ENCODE measurements around the gene HSPE1.
"Not testable (repeated sequence)": the region's sequence is repeated elsewhere in the genome, so short reads cannot be mapped to it uniquely, and the experiment has no call there.

The HSPE1 gene

DNA sequence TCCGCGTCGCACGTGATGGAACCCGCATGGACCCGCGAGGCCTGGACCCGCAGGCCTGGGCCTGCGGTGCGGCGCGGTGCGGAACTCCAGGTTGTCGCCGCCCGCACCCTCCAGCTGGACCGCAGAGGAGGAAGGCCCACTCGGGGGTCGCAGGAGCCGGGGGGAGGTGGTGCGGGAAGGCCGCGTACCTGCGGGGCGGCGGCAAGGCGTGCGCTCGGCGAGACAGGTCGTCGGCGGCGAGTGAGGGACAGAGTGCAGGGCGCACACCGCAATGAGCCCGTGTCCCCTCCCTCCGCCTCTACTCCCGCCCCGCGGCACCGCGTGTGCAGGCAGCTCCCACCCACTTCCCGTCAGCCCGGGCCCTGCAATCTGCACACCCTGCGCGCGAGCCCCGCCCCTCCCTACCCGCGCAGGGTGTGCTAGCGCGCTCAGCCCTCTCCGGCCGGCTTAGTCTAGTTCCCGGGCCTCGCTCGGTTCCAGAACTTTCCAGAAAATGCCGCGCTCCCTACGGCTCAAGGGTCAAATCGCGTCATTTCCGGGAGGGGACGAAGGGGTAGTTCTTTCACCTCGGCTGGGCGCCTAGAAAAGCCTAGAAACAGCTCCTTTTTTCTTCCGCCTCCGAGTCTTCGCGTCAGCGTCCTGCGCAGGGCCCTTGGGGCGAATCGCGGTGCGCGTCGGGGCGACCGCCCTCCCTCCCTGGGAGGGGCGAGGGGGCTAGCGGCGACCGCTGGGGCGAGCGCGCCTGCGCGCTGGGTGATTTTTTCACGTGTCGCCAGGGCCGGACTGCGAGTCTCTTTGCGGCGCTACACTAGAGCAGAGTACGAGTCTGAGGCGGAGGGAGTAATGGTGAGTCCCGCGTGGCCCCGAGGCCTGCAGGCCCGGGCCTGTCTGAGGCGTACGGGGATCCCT lies at the start of gene HSPE1, which contains the start of gene HSPD1:
Gene HSPE1, plus strand, starts transcription at position 786 of the 909 bp plus-strand sequence. Its CDS starts 58 bp downstream, at position 844.
Gene HSPD1, minus strand, starts transcription at position 247 of the 909 bp plus-strand sequence. CDS start 992 bp downstream, outside the sequence.
- peak; percentile 97 to 99 for DNase-seq

DNA sequence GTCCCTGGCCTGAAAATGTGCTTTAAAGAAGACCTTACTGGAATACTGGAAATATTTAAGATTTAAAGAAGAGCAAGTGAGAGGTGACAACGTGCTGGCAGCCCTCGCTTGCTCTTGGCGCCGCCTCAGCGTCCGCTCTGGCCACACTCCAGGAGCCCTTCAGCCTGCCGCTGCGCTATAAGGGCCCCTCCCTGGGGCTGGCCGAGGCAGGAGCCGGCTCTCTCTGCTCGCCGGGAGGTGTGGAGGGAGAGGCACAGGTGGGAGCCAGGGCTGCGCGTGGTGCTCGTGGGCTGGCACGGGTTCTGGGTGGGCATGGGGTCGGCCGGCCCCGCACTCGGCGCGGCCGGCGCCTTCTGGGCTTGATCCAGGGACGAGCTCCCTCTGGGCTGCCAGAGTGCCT lies 49.7 kb upstream of the HSPE1 start:
- no peak for DNase-seq

GRCh38 chr2:197450935-197451358 lies 49.2 kb upstream of the HSPE1 start:
- DNase-seq, result not testable (repeated sequence)

GRCh38 chr2:197452754-197453122 lies 47.4 kb upstream of the HSPE1 start:
- DNase-seq, result no peak

DNA sequence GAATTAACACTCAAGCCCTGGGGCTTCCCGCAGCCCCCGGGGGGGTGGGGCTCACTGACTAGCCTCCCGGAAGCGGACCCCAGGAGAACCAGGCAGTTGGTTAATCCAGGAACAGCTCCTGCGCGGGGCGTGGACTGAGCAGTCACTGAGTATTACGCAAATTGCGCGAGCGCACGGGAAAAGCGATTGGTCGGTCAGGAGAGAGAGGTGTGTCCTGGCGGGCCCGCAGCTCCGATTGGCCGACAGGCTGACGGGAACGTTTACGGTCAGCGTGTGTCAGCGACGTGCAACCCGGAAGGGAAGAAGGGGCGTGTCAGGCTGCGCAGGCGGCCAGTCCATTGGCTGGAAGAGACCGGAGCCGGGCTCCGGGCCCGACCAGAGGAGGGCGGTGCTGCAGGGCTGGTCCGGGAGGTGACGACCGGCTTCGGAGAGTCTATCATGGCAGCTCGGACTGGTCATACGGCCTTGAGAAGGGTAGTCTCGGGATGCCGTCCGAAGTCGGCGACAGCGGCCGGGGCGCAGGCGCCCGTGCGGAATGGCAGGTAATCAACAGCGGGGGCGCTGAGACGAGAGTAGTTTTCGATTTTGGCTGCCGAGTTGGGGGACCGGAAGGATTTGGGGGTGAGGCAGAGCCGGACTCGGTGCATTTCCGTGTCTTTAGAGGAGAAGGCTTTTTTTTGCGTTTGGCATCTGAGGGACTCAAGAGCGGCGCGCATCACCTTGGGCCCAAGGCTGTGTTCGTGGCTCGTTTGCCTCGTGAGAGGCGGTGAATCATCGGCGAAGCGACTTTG lies 46.9 kb upstream of the HSPE1 start, which contains the start of gene COQ10B:
Gene COQ10B, plus strand, starts transcription at position 430 of the 791 bp plus-strand sequence. Its CDS starts 9 bp downstream, at position 439.
- DNase-seq, result peak; percentile 97 to 98

GRCh38 chr2:197453914-197454398 lies 46.2 kb upstream of the HSPE1 start:
- no peak for DNase-seq

DNA sequence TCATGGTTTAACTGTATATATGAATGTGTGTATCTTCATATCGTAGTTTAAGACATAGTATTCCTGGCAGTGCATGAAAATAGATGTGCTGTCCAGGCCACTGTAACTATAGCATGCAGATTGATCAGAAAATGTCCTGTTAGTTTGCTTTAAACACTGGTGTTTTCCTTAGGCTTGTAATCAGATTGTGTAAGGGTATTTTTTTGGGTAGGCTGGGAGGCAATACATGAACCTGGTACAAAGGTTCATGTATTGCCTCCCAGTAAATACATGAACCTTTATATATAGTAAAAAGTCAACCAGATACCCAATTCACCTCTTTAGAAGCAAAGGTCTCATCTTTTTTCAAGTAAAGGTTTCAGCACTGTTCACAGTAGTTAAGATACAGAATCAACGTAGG lies 45.3 kb upstream of the HSPE1 start:
- no peak for DNase-seq

- DNase-seq, result no peak
These were observed 44.8 kb upstream of the HSPE1 start for GRCh38 chr2:197455428-197455827.

- DNase-seq, result no peak
These were observed 39.5 kb upstream of the HSPE1 start for GRCh38 chr2:197460649-197461048.

DNA sequence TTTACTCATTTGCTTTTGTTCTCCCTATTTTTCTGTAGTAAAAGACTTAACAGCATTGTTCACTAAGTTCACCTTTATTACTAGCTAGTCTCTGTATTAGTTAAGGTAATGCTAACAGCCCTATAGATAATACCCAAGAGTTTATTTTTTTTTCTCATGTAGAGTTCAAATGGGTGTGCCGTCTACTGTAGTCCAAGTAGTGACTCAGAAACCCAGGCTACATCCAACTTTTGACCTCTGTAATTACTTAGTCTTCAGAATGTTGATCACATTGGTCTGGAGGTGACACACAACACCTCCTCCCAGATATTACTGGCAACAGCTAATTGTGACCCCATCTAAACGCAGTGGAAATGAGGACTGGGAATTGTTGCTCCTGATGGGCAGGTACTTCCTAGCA lies 39.1 kb upstream of the HSPE1 start:
- no peak for DNase-seq

DNA sequence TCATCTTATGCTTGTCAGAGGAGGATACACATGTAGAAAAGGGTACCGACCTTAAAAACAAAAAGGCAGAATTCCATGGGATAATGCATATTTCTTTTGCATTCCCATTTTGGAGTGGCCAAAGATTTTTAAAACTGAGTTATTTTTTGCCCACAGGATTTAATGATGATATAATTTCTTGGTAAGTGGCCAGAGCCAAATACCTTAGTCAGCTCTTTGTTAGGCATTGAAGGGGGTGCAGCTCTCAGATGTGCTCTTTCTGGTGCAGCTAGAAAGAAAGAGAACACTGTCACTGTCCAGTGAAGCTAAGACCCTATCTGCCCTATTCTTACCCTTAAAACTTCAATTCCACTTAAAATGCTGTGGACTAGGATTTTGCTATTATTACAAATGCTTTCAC lies 36.0 kb upstream of the HSPE1 start:
- DNase-seq, result no peak

- DNase-seq, result no peak
These were observed 28.0 kb upstream of the HSPE1 start for GRCh38 chr2:197472166-197472565.

DNA sequence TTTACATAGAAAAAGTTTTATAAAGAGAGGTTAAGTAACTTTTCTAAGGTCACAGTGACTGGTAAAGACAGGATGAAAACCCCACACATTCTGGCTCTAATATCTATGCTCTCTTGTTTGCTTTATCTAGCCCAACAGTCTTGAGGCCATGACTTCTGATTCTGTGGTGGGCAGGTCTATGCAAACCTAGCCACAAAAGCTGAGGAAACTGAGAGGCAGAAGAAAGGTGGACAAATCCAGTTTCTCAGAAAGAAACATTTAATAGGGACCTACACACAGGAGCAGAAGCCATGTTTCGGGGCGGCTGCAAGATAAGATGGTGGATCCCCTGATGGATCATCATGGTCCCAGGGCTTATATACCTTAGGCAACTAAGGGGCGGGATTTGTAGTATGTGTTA lies 22.4 kb upstream of the HSPE1 start:
- DNase-seq, result no peak

DNA sequence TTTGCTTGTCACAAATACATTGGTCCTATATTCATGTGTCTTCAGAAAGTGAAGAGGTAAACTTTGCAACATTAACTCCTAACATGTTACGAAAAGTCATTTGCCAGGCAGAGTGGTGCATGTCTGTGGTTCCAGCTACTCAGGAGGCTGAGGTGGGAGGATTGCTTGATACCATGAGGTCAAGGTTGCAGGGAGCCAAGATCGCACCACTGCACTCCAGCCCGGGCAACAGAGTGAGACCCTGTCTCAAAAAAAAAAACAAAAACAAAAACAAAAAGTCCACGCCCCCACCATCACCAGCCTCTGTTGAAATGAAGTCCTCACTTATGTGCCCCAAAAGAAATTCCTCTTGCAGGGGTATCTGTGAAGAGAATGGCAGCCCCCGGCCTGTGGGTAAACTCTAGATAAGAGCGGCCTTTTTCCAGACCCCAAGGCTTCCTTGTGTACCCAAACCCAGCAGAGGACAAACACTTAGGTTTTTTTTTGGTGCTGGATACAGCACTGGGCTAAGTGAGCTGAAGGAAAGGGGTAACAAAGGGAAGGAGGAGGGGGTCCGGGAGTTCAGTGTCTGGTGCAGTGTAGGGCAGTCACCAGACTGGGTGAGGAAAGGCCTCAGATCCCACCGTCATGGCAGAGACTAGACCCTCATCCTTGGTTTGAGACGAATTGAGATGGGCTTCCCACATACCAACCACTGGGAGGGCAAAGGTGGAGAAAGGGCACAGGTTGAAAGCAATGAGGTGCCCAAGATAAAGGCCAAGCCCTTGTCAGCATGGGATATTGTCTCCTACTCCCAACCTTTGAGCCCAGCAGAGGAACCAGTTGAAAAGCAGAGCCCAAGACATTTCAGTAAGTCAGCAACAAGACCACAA lies 19.8 kb upstream of the HSPE1 start:
- DNase-seq, result no peak

GRCh38 chr2:197484248-197484647 lies 15.9 kb upstream of the HSPE1 start:
- DNase-seq, result not testable (repeated sequence)

DNA sequence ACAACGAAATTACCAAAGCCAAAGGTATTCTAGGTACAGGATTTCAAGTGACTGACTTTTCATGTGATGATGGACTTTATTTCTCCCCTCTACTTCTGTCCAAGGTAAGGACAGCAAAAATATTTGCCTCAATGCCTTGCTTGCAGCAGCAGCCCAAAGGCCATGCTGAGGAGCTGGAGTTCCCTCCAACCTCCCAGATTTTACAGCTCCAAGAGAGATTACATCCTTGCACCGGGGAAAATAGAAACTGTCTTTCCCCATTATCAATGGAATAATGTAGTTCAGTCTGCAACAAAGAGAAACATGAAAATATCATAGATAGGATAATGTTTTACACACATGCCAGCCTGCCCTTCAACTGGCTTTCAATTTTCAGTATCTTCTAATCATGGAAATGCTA lies 14.0 kb upstream of the HSPE1 start:
- DNase-seq, result no peak

DNA sequence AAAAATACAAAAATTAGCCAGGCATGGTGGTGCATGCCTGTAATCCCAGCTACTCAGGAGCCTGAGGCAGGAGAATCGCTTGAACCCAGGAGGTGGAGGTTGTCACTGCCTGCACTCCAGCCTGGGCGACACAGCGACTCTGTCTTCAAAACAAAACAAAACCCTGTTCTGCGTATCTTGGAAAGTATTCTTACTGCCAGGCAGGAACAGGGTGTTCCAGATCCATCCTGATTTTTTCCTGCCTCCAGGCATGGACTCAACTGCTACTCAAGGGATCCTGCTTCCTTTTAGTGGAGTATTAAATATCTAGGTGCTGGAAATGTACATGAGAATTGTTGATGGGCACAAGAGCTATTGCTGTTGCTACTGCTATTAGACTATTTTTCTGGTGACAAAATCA lies 12.8 kb upstream of the HSPE1 start:
- DNase-seq, result no peak

- DNase-seq, result no peak
These were observed 4.6 kb upstream of the HSPE1 start for GRCh38 chr2:197495433-197496134.

- no peak for DNase-seq
These were observed 3.5 kb upstream of the HSPE1 start for GRCh38 chr2:197496695-197497094.

DNA sequence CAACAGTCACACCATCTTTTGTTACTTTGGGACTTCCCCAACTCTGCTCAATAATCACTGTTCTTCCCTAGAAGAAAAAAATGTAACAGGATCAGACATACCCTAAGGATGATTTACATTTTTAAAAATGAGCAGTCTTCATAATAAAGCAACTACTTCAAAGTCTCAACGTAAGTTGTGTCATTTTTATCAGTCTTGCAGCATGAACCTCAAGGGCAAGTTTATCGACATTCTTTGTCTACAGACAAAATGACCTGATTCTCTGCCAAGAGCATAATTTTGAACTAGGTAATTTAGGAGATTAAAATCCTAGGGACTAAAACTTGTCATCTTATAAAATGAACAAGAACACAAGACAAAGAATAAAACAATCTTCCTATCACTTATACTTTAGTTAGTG lies 2.9 kb upstream of the HSPE1 start:
- DNase-seq, result no peak

DNA sequence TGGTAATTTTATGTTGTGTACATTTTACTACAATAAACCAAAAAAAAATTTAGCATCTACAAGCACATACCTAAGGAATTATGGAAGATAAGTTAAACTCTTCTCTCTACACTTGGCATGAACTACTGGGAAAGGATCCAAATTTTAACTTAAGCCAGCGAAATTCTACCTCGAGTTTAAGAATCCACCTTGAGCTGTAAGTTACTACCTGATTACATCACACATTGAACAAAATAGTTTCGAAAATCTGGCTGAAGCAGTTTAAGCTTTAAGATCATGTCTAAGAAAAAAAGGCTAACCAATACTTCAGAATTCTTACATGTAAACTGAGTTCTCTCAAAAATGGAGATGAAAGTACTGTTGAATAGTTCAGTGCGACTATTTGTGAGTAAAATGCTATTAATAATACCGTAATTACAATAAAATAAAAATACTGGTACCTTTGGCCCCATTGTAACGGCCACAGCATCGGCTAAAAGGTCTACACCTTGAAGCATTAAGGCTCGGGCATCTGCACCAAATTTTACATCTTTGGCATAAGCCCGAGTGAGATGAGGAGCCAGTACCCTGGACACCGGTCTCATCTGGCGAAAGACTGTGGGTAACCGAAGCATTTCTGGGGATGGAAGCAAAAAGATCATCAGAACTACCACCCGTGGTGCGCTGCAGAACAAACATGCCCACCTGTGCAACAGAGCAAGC lies 1.8 kb upstream of the HSPE1 start:
- no peak for DNase-seq

All from activated CD4-positive, alpha-beta T cell treated with anti-CD3 and anti-CD28 coated beads, Interleukin-2, amount 50 U/mL, for 48 hours (primary cell).